H9 (cell line): ENCODE measurements around the gene AGXT. TPM values are rescaled to one million over a fixed set of nuclear protein-coding genes. Genes with fewer than 3 reads are reported as not detected.

Source experiments
- DNase-seq: peaks from one replicate; pipeline ENCODE4 v3.0.0-alpha.2; 2017
- H2AFZ ChIP-seq: one replicate; pipeline ENCODE4 v1.6.1; 2013; ENCODE audit warnings: mild to moderate bottlenecking, low read length, control low read depth, moderate library complexity
- H2AK5ac ChIP-seq: 2 replicates; pipeline ENCODE4 v1.6.1; 2013; ENCODE audit warnings: low read length, control low read depth, mixed read lengths; ENCODE audit not compliant: insufficient read length
- H2BK120ac ChIP-seq: one replicate; pipeline ENCODE4 v1.6.1; 2013; ENCODE audit warnings: low read depth, mild to moderate bottlenecking, low read length, control low read depth, inconsistent platforms; ENCODE audit not compliant: poor library complexity, severe bottlenecking
- H2BK12ac ChIP-seq: 2 replicates; pipeline ENCODE4 v1.6.1; 2013; ENCODE audit warnings: low read length, control low read depth, mixed read lengths, low read depth; ENCODE audit not compliant: insufficient read length
- H2BK15ac ChIP-seq: 2 replicates; pipeline ENCODE4 v1.6.1; 2013; ENCODE audit warnings: low read depth, low read length, control low read depth
- H2BK20ac ChIP-seq: one replicate; pipeline ENCODE4 v1.6.1; 2013; ENCODE audit warnings: low read depth, mild to moderate bottlenecking, low read length, control low read depth, inconsistent platforms; ENCODE audit not compliant: poor library complexity, severe bottlenecking
- H2BK5ac ChIP-seq: 2 replicates; pipeline ENCODE4 v1.6.1; 2013; ENCODE audit warnings: low read length, control low read depth, mixed read lengths; ENCODE audit not compliant: insufficient read length
- H3K14ac ChIP-seq: 2 replicates; pipeline ENCODE4 v1.6.1; 2013; ENCODE audit warnings: low read length, control low read depth; ENCODE audit not compliant: insufficient read depth
- H3K18ac ChIP-seq: 2 replicates; pipeline ENCODE4 v1.6.1; 2013; ENCODE audit warnings: low read depth, mild to moderate bottlenecking, mixed read lengths, low read length, control low read depth; ENCODE audit not compliant: insufficient read length
- H3K23ac ChIP-seq: 2 replicates; pipeline ENCODE4 v1.6.1; 2013; ENCODE audit warnings: low read length, control low read depth, mixed read lengths, low read depth; ENCODE audit not compliant: insufficient read length
- H3K23me2 ChIP-seq: 2 replicates; pipeline ENCODE4 v1.6.1; 2013; ENCODE audit warnings: low read depth, mild to moderate bottlenecking, mixed read lengths, low read length, control low read depth; ENCODE audit not compliant: insufficient read length, poor library complexity, severe bottlenecking
- H3K27ac ChIP-seq: 2 replicates; pipeline ENCODE4 v1.5.1; 2013; ENCODE audit warnings: low read length, control low read depth, mixed read lengths, low read depth; ENCODE audit not compliant: insufficient read length
- H3K27me3 ChIP-seq: 2 replicates; pipeline ENCODE4 v1.6.1; 2013; ENCODE audit warnings: low read length, control low read depth, inconsistent platforms; ENCODE audit not compliant: insufficient read depth
- H3K4ac ChIP-seq: 2 replicates; pipeline ENCODE4 v1.6.1; 2013; ENCODE audit warnings: low read depth, mild to moderate bottlenecking, control low read depth, inconsistent platforms, low read length, moderate library complexity
- H3K4me1 ChIP-seq: 2 replicates; pipeline ENCODE4 v1.6.1; 2013; ENCODE audit warnings: low read length, control low read depth, inconsistent platforms; ENCODE audit not compliant: insufficient read depth
- H3K4me2 ChIP-seq: 2 replicates; pipeline ENCODE4 v1.6.1; 2013; ENCODE audit warnings: low read length, control low read depth, mixed read lengths; ENCODE audit not compliant: insufficient read length, insufficient read depth
- H3K56ac ChIP-seq: 2 replicates; pipeline ENCODE4 v1.6.1; 2013; ENCODE audit warnings: low read depth, mild to moderate bottlenecking, mixed read lengths, low read length, control low read depth; ENCODE audit not compliant: insufficient read length
- H3K79me1 ChIP-seq: 2 replicates; pipeline ENCODE4 v1.6.1; 2013; ENCODE audit warnings: low read depth, mild to moderate bottlenecking, moderate library complexity, low read length, control low read depth, inconsistent platforms; ENCODE audit not compliant: insufficient read depth, poor library complexity, severe bottlenecking
- H3K79me2 ChIP-seq: 2 replicates; pipeline ENCODE4 v1.6.1; 2013; ENCODE audit warnings: low read length, control low read depth, inconsistent platforms; ENCODE audit not compliant: insufficient read depth
- H3K9ac ChIP-seq: 2 replicates; pipeline ENCODE4 v1.6.1; 2013; ENCODE audit warnings: low read length, control low read depth, mixed read lengths; ENCODE audit not compliant: insufficient read length; ENCODE audit errors: extremely low read depth
- H3K9me3 ChIP-seq: one replicate; pipeline ENCODE4 v1.6.1; 2013; ENCODE audit warnings: low read depth, low read length, inconsistent platforms; ENCODE audit not compliant: control insufficient read depth
- H3T11ph ChIP-seq: one replicate; pipeline ENCODE4 v1.6.1; 2013; ENCODE audit warnings: mild to moderate bottlenecking, low read length, control low read depth, inconsistent platforms
- H4K20me1 ChIP-seq: one replicate; pipeline ENCODE4 v1.6.1; 2013; ENCODE audit not compliant: control insufficient read depth, insufficient read length, insufficient read depth
- H4K5ac ChIP-seq: 2 replicates; pipeline ENCODE4 v1.6.1; 2013; ENCODE audit warnings: low read depth, mild to moderate bottlenecking, mixed read lengths, low read length, control low read depth; ENCODE audit not compliant: insufficient read length
- H4K8ac ChIP-seq: replicated peaks from 2 replicates; pipeline ENCODE4 v1.6.1; 2013; ENCODE audit warnings: low read length, control low read depth, mixed read lengths, low read depth; ENCODE audit not compliant: insufficient read length
- H4K91ac ChIP-seq: 2 replicates; pipeline ENCODE4 v1.6.1; 2013; ENCODE audit warnings: low read depth, mild to moderate bottlenecking, moderate library complexity, mixed read lengths, low read length, control low read depth; ENCODE audit not compliant: insufficient read length
- H3K27ac Mint-ChIP-seq, 3 experiments: 2 replicates in 2 of 3; 3 replicates in 1 of 3; pipeline ENCODE4 v1.8.0; 2020 to 2021; ENCODE audit warnings: mixed read lengths in 3 of 3, mild to moderate bottlenecking in 1 of 3, moderate library complexity in 1 of 3
- H3K27me3 Mint-ChIP-seq: 2 replicates; pipeline ENCODE4 v1.8.0; 2021; ENCODE audit warnings: low read depth, mild to moderate bottlenecking, moderate library complexity, mixed read lengths
- H3K36me3 Mint-ChIP-seq, 3 experiments: 2 replicates in 2 of 3; 3 replicates in 1 of 3; pipeline ENCODE4 v1.8.0; 2020 to 2021; ENCODE audit warnings: low read depth in 3 of 3, mixed read lengths in 3 of 3; ENCODE audit not compliant: insufficient read depth in 1 of 3
- H3K4me1 Mint-ChIP-seq, 2 experiments: 2 replicates each; pipeline ENCODE4 v1.8.0; 2020; ENCODE audit warnings: mixed read lengths in 2 of 2
- H3K4me3 Mint-ChIP-seq, 2 experiments: 2 replicates in 1 of 2; 3 replicates in 1 of 2; pipeline ENCODE4 v1.8.0; 2020 to 2021; ENCODE audit warnings: mild to moderate bottlenecking in 2 of 2, mixed read lengths in 2 of 2, moderate library complexity in 1 of 2
- H3K9me3 Mint-ChIP-seq, 2 experiments: 2 replicates in 1 of 2; 3 replicates in 1 of 2; pipeline ENCODE4 v1.8.0; 2020; ENCODE audit warnings: mild to moderate bottlenecking in 2 of 2, mixed read lengths in 2 of 2, moderate library complexity in 1 of 2
- CTCF ChIP-seq: fragments of 200-600 bp; sonication (generic); conservative IDR thresholded peaks from 3 replicates; pipeline ENCODE4 v1.8.0; 2021; ENCODE audit warnings: antibody characterized with exemption, mild to moderate bottlenecking
- WGBS: extraction: QIAGEN DNeasy Blood & Tissue Kit; methylation state at CpG from one replicate; pipeline ENCODE4 v1.1.7; 2013; ENCODE audit warnings: missing lambda C conversion rate, low lambda C conversion rate, mixed read lengths; ENCODE audit not compliant: insufficient read length; ENCODE audit errors: extremely low coverage; 5-methylcytosine and 5-hydroxymethylcytosine counted together
- total RNA-seq: library from RNA; stranded (reverse); gene quantifications from 2 replicates; pipeline ENCODE4 v1.2.1, GENCODE V29; 2021

AGXT gene
- total RNA-seq, 1 experiment from 2014 or later, result not detected

DNA sequence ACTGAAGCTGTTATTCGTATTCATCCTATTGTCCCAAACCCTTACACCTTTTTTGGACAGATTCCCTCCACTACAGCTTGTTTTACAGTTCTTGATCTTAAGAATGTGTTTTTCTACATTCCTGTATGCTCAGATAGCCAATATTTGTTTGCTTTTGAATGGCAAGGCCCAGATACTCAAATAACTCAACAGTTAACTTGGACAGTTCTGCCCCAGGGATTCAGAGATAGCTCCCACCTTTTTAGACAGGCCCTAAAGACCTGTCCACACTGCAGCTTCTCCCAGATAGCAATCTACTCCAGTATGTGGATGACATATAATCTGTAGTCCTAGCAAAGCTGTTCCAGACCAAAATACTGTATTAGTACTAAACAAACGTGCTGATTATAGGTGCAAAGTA is 7.1 kb upstream of the AGXT start:
- no peak overlapping the region for H3K18ac ChIP-seq
- no peak overlapping the region for H3K23ac ChIP-seq
- H3K23me2 ChIP-seq, result no peaks in the 10 kb centered on the region
- Mint-ChIP-seq H3K4me3 (no peak overlapping the region), H3K27ac (no peak overlapping the region), H3K36me3 (no peaks in the 10 kb centered on the region), H3K27me3 (peaks cover 2% of the 10 kb centered on the region), H3K4me1 (peaks cover 0 to 6% of the 10 kb centered on the region in 2 experiments; a peak in 1 of 4 replicates), H3K9me3 (no peaks in the 10 kb centered on the region)
- H3K9me3 ChIP-seq, result no peaks in the 10 kb centered on the region
- H2AFZ ChIP-seq, result no peak overlapping the region
- H2BK12ac ChIP-seq, result no peak overlapping the region
- H3K56ac ChIP-seq, result no peak overlapping the region
- no peak overlapping the region for H3K9ac ChIP-seq
- no peak overlapping the region for H3K14ac ChIP-seq
- H3K4ac ChIP-seq, result no peak overlapping the region
- no peaks in the 10 kb centered on the region for H3K79me1 ChIP-seq
- no peak overlapping the region for H2BK20ac ChIP-seq
- no peak overlapping the region for H4K8ac ChIP-seq
- H2AK5ac ChIP-seq, result no peak overlapping the region
- H3K79me2 ChIP-seq, result no peaks in the 10 kb centered on the region
- H2BK120ac ChIP-seq, result no peak overlapping the region
- no peak for DNase-seq
- no peak overlapping the region for H3K4me2 ChIP-seq
- H3K27me3 ChIP-seq, result no peaks in the 10 kb centered on the region
- H2BK5ac ChIP-seq, result no peak overlapping the region
- no peaks in the 10 kb centered on the region for H4K20me1 ChIP-seq
- H3K4me1 ChIP-seq, result no peaks in the 10 kb centered on the region
- no peak overlapping the region for H3T11ph ChIP-seq
- no CpG with 5 or more reads among the region's 2 CpGs for WGBS
- H3K27ac ChIP-seq, result no peak overlapping the region
- no peak overlapping the region for H4K91ac ChIP-seq
- H2BK15ac ChIP-seq, result no peak overlapping the region
- TF ChIP-seq CTCF, result no peak
- no peak overlapping the region for H4K5ac ChIP-seq
